Fibroblast of peridontal ligament (primary cell): ENCODE results near the gene TUBGCP2.

Source experiments
- DNase-seq: peaks from one replicate; pipeline ENCODE4 v3.0.0-alpha.2; 2010; ENCODE audit errors: extremely low read depth

The TUBGCP2 gene

GRCh38 chr10:133302230-133302629 is 6.4 kb downstream of the TUBGCP2 start:
- no peak for DNase-seq

- no peak for DNase-seq
These were observed 8.9 kb downstream of the TUBGCP2 start for GRCh38 chr10:133299738-133300137.

GRCh38 chr10:133299224-133299623 is 9.4 kb downstream of the TUBGCP2 start:
- no peak for DNase-seq

- no peak for DNase-seq
These were observed 10.2 kb downstream of the TUBGCP2 start for GRCh38 chr10:133298466-133298865.

- DNase-seq = no peak
These were observed 11.2 kb downstream of the TUBGCP2 start for GRCh38 chr10:133297504-133297903.

GRCh38 chr10:133295426-133296320 is 13.0 kb downstream of the TUBGCP2 start:
- DNase-seq = no peak

- DNase-seq = no peak
These were observed 14.5 kb downstream of the TUBGCP2 start for GRCh38 chr10:133294189-133294588.

GRCh38 chr10:133293810-133294119 is 14.9 kb downstream of the TUBGCP2 start:
- no peak for DNase-seq

- DNase-seq = peak; percentile 40
These were observed 15.5 kb downstream of the TUBGCP2 start for GRCh38 chr10:133292919-133293809.

- DNase-seq = no peak
These were observed 18.9 kb downstream of the TUBGCP2 start for GRCh38 chr10:133289761-133290160.

- no peak for DNase-seq
These were observed 20.7 kb downstream of the TUBGCP2 start for GRCh38 chr10:133287832-133288500.

GRCh38 chr10:133286366-133286765 is 22.3 kb downstream of the TUBGCP2 start:
- no peak for DNase-seq

GRCh38 chr10:133285217-133285616 is 23.5 kb downstream of the TUBGCP2 start:
- no peak for DNase-seq

GRCh38 chr10:133283931-133284330 is 24.7 kb downstream of the TUBGCP2 start:
- no peak for DNase-seq

- no peak for DNase-seq
These were observed 25.8 kb downstream of the TUBGCP2 start for GRCh38 chr10:133282846-133283390.

GRCh38 chr10:133281628-133282372 is 26.9 kb downstream of the TUBGCP2 start:
- no peak for DNase-seq

GRCh38 chr10:133281084-133281483 is 27.6 kb downstream of the TUBGCP2 start:
- no peak for DNase-seq

GRCh38 chr10:133280391-133281059 is 28.1 kb downstream of the TUBGCP2 start:
- no peak for DNase-seq

- DNase-seq = no peak
These were observed 29.1 kb downstream of the TUBGCP2 start for GRCh38 chr10:133279326-133280226.
